ENCODE measurements around the gene MBD6.

Gene MBD6, protein sequence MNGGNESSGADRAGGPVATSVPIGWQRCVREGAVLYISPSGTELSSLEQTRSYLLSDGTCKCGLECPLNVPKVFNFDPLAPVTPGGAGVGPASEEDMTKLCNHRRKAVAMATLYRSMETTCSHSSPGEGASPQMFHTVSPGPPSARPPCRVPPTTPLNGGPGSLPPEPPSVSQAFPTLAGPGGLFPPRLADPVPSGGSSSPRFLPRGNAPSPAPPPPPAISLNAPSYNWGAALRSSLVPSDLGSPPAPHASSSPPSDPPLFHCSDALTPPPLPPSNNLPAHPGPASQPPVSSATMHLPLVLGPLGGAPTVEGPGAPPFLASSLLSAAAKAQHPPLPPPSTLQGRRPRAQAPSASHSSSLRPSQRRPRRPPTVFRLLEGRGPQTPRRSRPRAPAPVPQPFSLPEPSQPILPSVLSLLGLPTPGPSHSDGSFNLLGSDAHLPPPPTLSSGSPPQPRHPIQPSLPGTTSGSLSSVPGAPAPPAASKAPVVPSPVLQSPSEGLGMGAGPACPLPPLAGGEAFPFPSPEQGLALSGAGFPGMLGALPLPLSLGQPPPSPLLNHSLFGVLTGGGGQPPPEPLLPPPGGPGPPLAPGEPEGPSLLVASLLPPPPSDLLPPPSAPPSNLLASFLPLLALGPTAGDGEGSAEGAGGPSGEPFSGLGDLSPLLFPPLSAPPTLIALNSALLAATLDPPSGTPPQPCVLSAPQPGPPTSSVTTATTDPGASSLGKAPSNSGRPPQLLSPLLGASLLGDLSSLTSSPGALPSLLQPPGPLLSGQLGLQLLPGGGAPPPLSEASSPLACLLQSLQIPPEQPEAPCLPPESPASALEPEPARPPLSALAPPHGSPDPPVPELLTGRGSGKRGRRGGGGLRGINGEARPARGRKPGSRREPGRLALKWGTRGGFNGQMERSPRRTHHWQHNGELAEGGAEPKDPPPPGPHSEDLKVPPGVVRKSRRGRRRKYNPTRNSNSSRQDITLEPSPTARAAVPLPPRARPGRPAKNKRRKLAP

DNA sequence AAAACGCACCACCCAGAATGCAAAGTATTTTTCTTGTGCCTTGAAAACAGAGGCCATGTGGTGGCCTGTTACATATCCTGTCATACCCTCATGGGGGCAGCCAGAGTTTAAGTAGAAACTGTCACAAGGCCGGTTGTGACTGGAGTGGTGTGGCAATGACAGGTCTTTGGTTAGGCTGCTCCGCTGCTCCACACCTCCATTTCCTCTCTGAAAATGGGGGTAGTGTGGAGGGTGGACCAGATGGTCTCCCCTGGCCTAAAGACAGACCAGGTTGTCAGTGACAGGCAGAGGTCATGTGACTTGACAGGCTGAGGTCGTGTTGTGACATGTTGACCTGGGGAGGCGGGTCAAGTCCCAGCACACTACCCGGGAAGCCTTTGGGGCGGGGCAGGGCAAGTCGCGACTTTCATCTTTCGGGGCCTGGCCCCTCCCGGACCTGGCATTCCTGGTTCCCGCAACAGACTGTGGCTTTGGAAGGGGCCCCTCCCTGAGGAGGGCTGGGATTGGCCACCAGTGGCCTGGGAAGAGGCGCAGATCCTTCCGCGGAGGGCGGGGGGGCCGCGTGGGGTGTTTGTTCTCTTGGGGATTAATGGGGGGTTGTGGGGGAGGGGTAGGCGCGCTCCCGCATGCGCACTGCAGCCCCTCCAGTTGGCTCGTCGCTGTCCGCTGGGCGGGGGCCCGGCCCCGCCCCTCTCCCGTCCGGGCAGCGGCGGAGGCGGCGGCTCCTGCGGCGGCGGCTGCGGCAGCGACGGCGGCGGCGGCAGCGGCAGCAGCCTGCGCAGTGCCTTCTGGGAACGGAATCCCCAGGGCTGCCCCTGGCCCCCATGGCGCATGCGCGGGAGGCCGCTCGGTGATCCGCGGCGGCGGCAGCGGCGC, at the start of gene MBD6:
Gene MBD6, plus strand, starts transcription at position 814 of the 876 bp plus-strand sequence. CDS start 1,480 bp downstream, outside the sequence.
- peak; percentile 90 for DNase-seq

DNA sequence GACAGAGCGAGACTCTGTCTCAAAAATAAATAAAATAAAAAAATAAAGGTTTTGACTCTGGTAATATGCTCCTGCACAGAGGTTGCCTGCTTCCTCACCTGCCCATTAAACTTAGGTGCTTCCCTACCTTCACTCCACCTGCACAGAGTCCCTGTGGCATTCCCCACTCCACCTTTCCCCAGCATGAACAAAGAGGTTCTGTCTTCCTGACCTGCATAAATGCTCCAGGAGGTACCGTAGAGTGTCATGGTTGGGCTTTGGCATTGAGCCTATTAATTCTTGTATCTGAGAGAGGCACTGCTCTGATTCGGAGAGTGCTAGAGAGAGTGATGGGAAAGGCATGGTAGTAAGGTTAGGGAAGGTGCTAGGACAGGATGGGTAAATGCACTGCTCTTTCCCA, 49.2 kb upstream of the MBD6 start:
- no peak for DNase-seq

DNA sequence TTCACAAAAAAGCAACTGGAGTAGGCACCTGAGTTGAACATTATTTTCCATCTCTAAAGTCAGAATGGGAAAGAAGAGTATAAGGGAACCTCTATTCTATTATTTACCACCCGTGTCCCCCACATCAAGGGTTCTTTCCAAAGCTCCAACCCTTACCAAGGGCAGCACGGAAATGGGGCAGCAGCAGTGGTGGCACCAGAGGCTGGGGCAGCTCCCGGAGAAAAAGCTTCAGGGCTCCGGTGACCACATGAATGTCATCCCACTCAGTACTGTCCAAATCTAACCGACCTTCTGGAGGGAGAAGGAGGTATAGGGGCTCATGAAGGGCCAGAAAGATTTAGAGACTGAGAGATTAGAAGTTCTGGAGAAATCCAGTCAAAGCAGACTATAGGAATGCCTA, 48.7 kb upstream of the MBD6 start:
- no peak for DNase-seq

DNA sequence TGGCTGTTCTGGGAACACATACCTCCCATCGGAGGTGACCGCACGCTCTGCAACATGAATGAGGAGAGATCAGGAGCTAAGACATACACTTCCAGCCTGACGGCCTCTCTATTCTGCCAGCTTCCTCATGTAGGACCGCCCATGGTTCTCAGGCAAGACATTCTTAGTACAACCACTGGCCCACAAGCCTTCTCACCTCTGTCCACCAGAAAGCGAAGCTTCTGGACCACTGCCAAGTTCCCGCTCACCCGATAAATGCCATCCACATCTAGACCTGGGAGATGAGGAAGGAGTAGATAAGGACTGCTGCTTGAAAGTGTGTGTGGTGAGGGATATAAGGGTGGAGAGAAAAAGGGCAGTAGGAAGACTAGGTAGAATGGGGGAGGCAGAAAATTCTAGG, 48.2 kb upstream of the MBD6 start:
- DNase-seq = no peak

DNA sequence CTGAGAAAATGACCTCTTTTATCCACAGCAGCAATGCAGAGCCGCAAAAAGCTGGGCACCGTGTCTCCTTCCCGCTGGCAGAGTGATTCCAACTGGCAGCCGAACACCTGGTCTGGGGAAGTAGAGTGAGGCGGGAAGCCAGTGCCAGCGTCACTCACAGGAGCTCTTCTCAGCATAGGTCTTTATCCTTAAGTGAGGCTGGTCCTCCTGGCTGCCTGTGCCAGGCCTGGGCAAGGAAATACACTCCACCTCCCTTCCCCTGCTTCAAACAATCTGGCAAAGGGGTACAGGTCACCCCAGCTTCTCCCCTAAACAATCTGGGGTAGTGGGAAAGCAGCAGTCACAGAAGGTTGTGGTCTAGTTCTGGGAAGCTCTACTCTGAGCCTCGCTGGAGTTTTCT, 47.8 kb upstream of the MBD6 start:
- no peak for DNase-seq

DNA sequence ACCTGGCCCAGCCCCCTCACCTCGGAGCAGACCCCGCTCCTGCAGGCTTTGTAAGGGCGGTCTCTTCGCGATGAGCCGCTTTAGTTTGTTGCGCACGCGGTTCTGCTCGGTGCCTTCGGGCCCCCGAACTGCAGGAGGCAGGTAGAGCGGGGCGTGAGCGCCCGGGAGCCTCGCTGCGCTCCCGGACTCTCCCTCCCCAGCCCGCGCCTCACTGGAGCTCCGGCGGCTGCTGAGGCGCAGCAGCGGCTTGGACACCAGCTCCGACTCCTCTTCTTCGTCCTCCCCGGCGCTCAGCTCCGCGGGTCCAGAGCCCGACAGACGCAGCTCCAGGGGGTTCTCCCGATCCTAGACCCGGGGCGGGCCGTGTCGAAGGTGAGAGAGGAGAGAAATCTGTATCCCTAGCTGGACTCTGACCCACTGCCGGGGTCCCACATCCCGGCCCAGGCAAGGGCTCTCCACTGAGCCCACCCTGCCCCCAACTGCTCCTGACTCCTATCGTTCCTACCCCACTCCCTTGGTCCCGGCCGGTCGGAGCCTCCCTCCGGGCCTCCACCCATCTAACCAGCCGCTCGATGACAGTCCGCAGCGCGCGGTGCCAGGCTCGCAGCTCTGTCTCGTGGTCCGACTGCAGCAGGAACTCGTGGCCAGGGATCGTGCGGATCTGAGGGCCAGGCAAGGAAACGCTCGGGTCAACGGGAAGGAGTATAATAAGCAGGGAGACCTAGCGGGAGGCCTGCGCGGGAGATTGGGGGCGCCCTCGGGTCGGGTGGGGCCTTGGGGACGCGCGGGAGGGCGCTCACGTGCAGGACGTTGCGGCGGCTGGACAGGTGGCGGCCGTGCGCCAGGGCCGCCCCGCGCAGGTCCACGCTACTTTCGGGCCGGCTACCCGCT, 47.1 kb upstream of the MBD6 start:
- no peak for DNase-seq

DNA sequence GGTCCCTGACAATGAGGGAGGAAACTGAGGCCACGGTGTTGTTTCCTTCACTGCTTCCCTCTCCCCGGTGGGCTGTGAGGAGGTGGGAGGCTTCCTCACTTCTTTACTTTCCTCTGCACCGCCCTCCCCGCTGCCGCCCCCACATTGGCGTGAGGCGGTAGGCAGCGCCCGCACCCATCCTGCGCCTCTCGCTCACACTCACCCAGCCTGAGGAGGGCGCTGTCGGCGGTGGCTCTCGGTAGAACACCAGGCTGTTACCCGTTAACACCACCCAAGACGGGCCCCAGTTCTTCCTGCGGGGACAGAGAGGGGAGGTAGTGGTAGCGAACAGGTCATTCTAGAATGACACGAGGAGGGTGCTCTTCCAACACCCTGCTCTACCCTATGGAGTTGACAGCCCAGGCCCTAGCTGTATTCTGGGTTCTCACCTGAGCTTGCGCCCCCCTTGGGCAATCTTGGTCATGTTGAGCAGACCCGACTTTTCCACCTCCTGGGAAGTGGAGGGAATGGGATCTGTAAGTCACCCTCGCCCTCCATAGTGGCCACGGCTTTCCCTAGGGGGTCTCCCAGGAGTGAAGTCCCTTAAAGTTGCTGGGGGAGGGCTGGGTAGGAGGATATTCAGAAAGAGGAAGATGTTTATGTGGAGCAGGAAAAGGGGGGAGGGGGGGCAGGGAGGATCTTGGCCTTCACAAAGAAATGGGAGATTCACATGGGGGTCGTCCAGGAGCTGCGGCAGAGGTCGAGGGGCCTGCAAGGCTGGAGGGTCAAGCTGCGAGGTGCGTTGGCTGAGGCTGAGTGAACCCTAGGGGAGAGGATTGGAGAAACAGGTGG, 46.2 kb upstream of the MBD6 start:
- DNase-seq = peak; percentile 41

DNA sequence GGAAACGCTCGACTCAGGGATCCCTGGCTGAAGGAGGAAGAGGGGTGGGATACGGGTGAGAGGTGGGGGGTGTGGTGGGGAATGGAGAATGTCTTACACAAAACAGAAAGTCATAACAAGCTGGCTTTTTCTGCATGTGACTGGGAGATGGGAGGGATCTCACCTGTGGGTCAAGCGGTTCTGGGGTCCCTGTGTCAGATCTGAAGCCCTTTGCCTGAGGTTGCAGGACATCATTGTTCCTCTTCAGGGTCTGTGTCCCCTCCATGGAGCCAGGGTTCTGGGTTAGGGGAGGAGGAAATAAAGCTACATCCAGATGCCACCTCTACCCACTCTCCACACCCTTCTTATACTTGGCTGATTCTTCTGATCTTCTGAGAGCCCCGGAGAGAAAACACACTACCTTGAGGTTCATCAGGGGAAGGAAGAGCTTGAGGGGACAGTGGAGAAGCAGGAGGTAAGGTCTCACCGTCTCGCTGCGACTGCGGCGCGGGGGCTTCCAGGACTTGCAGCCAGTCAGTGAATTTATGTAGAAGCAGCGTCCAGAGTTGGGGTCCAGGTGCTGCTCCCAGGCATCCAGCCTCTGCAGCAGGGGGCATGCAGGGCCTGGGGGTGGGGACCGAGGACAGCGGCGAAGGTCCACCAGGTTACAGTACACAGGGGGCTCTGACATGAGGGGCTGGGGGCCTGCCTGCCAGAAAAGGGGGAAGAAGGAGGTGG, 45.5 kb upstream of the MBD6 start:
- DNase-seq = no peak

DNA sequence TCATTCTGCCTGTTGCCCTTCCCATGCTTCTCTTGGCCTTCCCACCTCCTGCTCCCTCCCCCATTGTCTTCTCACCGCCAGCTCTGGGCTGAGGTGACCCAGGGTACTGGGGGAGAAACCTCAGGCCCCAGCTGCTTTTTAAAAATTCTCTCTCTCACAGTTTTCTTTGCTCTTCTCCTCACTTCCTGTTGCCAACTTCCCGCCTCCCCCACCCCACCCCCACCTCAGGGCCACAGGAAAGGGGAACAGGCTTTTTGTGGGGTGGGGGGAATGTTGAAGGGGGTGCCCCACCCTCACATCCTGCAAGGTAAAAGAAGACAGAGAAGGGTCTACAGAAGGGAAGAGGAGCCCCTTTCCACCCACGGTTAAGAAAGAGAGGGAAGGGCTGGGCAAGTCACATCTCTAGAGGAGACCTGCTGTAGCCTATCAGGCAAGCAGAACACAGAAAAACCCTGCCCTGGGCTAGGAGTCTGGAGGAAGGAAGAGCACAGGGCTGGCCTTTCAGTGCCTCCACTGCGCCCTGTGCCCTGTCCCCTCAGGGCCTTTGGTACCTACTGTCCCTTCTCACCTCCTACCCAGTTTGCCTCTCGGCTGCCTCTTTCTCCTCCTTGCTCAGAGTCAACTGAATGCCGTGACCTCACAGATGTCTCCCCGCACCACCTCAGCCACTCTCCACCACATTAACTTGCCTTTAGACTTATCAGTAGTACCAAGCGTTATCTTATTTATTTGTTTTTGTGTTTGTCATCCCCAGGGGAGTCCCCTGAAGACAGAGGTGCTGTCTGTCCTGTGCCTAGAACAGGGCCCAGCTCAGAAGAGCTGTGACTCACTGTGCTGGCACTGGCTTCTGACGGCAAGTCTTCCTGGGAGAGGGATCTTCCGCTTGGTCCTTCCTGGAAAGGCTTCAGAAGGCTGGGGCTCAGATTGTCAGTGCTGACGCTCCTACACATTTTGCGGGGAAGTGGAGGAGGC, 44.6 kb upstream of the MBD6 start:
- DNase-seq = peak; percentile 67

DNA sequence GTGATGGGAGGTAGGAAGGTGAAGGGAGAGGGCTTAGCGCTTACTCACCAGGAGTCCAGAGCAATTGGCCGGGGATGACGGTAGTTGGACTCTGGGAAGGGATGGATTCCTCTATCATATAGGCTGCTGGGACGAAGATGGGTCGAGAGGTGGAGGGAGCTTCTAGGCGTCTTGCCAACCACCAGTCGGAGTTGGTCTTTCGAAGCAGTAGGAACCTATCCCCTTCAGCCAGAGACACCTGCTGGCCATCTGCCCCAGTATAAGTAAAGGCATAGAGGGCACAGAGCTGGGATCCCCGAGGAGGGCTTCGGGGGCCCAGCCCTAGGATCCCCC, 43.6 kb upstream of the MBD6 start:
- DNase-seq = no peak

DNA sequence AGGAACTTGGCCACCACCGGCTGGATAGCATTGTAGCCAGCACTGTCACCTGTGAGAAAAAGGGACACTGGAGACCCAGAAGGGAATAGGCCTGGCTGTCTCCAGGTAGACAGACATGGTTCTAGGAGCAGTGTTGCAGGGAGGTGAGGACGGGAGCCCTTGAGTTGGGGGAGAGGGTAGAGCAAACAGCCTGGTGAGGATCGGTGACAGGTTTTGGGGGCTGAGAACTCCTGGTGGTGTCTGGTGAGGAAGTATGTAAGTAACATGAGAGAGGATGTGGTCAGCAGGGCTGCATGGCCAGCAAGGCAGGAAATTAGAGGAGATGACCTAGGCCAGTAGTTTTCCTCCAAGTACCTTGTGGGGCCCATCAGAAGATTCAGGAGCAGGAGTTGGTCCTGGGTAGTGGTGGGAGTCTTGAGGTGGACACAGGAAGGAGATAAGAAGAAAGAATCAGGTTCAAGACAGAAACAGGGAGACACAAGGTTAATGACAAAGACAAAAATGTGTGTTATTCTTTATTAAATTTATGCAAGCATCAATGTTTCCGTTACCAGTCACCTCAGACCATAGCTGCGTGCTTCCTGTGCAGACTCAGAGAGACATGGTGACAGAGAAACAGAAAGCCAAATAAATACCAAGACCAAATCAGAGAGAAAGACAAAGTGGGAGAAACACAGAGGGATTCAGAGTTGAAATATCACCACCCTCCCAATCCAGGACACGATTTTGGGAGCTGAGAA, 43.1 kb upstream of the MBD6 start, which contains the start of gene ARHGAP9:
Gene ARHGAP9, minus strand, starts transcription at position 491 of the 740 bp plus-strand sequence. Its CDS starts 460 bp downstream, at position 31.
- peak; percentile 35 for DNase-seq

DNA sequence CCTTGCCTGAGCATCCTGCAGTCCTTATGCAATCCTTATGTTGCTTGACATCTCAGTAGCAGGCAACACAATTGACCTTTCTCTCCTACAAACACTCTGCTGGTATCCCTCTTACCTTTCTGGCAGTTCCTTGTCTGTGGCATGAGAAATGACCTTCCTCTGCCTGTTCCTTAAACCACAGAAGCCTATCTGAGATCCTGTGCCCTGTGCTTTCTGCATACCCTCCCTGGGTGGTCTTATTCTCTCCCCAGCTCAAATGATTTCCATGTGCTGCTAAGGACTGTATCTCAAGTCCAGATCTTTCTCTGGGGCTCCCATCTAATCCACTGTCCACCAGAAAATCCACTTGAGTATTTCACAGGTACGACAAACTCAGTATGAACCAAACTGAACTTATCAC, 41.0 kb upstream of the MBD6 start:
- DNase-seq = no peak

DNA sequence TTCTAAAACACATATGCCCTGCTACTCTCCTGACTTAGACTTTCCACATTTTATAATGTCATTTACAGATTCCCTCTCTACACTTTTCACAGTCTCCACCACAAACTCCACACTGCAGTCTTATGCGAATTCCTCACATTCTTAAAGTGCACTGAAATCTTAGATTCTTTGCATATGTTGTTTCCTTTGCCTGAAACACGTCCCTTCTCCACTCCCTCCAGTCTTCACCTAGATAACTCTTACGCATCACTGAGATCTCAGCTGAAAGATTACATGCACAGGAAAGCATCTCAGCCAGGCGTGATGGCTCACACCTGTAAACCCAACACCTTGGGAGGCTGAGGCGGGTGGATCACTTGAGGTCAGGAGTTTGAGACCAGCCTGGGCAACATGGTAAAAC, 39.2 kb upstream of the MBD6 start:
- no peak for DNase-seq

DNA sequence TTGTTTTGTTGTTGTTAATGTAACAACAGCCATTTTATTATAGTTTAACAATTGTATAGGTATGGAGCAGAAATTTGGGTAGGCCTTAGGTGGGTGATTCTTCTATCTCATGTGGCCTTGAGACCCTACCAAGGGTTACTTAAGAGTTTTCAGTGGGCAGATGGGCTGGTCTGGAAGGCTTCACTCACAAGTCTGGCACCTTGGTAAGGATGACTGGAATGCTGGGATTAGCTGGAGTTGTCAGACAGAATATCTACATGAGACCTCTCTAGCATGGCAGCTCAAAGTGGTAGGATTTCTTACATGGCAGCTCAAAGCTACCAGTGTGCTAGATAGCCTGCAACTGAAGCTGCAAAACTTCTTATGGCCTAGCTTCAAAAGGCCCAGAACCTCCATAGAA, 36.9 kb upstream of the MBD6 start:
- no peak for DNase-seq

DNA sequence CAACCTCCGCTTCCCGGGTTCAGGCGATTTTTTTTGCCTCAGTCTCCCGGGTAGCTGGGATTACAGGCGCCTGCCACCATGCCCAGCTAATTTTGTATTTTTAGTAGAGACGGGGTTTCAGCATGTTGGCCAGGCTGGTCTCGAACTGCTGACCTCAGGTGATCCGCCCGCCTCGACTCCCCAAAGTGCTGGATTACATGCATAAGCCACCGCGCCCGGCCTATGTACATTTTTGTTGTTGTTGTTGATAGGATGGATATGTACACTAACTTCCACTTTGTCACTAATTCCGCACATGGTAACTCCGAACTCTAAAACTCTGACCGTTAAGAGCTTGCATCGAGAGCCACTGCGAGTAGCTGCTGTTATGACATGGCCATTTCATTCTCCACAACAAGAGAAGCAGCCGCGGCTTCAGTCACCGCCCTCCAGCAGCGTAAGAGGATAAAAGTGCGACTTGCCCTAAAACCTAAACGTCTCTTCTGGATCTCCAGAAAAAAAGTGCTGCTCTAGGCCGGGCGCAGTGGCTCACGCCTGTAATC, 35.5 kb upstream of the MBD6 start:
- DNase-seq = no peak

DNA sequence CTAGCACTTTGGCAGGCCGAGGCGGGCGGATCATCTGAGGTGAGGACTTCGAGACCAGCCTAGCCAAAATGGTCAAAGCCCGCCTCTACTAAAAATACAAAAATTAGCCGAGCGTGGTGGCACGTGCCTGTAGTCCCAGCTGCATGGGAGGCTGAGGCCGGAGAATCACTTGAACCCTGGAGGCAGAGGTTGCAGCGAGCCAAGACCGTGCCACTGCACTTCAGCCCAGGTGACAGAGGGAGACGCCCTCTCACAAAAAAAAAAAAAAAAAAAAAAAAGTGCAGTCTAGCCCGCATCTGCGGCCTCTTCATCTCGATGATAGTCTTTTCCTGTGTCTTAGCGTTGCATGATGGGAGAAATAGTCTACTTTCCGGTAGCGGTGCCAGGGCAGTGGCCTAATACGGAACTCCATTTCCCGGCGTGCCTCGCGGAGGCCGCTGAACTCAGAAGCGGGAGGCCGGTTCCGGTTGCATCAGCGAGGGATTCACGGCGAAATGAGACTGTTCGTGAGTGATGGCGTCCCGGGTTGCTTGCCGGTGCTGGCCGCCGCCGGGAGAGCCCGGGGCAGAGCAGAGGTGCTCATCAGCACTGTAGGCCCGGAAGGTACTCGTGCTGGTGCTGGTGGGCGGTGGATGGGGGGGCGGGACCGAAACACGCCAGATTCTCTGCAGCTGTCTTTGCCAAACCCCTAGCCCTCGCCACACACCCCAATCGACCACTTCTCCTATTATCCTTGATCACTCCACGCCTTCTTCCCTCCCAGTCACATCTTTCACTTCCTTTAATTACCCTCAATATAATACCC, 34.8 kb upstream of the MBD6 start, which contains the start of gene MARS1:
Gene MARS1, plus strand, starts transcription at position 472 of the 805 bp plus-strand sequence. Its CDS starts 23 bp downstream, at position 495.
- peak; percentile 97 for DNase-seq

Measured in inflammatory macrophage treated with lipopolysaccharide for 4 hours (primary cell).